ENCODE data around the gene NTN1. TPM values are rescaled to one million over a fixed set of nuclear protein-coding genes. Genes with fewer than 3 reads are reported as not detected.

NTN1 gene
- total RNA-seq, 1 donor from 2014 or later: 0.45 TPM

DNA sequence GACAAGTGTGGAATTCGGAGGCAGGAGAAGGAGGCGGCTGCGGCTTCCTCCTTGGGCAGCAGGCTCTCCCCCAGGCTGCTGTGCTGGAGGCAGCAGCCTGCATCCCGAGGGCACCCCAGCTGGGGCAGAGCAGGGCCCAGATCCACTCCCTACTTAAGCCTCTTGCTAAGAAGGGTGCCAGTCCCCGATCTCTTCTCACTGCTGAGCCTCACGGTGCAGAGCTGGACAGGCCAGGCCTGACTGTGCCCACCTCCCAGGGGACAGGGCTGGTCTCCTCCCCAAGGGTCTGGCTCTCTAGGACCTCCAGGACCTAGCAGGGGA is 210.8 kb downstream of the NTN1 start:
- H3F3A ChIP-seq (ENCODE audit: low read depth): no peaks in the 10 kb centered on the region
- H3K4me1 Mint-ChIP-seq: peaks cover 6% of the 10 kb centered on the region
- H3K79me2 ChIP-seq (ENCODE audit: low read depth): no peaks in the 10 kb centered on the region
- no peak overlapping the region for H3K4me3 ChIP-seq
- TF ChIP-seq, protein P1, sequence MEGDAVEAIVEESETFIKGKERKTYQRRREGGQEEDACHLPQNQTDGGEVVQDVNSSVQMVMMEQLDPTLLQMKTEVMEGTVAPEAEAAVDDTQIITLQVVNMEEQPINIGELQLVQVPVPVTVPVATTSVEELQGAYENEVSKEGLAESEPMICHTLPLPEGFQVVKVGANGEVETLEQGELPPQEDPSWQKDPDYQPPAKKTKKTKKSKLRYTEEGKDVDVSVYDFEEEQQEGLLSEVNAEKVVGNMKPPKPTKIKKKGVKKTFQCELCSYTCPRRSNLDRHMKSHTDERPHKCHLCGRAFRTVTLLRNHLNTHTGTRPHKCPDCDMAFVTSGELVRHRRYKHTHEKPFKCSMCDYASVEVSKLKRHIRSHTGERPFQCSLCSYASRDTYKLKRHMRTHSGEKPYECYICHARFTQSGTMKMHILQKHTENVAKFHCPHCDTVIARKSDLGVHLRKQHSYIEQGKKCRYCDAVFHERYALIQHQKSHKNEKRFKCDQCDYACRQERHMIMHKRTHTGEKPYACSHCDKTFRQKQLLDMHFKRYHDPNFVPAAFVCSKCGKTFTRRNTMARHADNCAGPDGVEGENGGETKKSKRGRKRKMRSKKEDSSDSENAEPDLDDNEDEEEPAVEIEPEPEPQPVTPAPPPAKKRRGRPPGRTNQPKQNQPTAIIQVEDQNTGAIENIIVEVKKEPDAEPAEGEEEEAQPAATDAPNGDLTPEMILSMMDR (IDR thresholded peaks at IDR 0.05): no peak
- TF ChIP-seq EZH2phosphoT487 (IDR thresholded peaks at IDR 0.05) (no peak), EZH2 (IDR thresholded peaks at IDR 0.05) (no peak)
- H3K9me3 Mint-ChIP-seq: no peaks in the 10 kb centered on the region
- H2AFZ ChIP-seq (replicated peaks): no peak overlapping the region
- H3K4me2 ChIP-seq: no peak overlapping the region
- DNase-seq (ENCODE audit: low spot score): no peak
- no peak overlapping the region for H3K27ac ChIP-seq
- peaks cover 2% of the 10 kb centered on the region for H3K27me3 ChIP-seq
- H3K4me3 Mint-ChIP-seq: no peak overlapping the region
- no peaks in the 10 kb centered on the region for H4K20me1 ChIP-seq (ENCODE audit: low read depth)
- H3K36me3 Mint-ChIP-seq: no peaks in the 10 kb centered on the region
- H3K36me3 ChIP-seq: no peaks in the 10 kb centered on the region
- no peaks in the 10 kb centered on the region for H3K9me3 ChIP-seq (ENCODE audit: low read depth)
- no peak overlapping the region for H3K27ac Mint-ChIP-seq
- no peaks in the 10 kb centered on the region for H3K4me1 ChIP-seq
- peaks cover 14% of the 10 kb centered on the region for H3K27me3 Mint-ChIP-seq (ENCODE audit: insufficient read depth, low read depth)
- no peak overlapping the region for H3K9ac ChIP-seq

DNA sequence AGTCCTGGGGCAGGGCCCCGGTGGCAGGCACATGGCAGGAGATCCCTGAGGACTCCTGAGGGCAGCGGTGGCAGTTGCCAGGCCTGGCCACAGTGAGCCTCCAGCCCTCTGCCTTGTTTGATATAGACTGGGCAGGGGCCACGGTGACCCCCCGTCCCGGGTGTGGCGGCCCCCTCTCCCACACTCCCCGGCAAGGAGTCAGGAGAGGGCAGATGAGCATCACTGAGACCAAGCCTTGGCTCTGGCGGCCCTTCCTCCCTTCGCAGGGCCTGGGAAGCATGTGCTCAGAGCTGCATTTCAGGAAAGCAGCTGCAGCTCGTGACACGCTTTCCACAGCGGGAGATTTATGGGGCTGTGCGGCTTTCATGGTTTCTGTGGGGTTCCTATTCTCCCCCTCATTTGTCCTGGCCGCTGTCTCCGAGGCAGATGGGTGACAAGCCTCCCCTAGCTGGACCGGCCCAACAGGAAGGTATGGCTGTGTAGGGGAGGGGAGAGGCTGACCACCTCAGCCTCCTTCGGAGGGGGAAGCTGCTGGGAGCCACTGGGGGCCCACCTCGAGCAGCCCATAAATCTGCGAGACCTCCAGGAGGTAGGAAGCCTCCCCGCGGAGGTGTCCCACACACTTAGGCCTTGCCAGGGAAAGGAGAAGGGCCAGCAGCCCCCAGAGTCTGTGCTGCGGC is 211.4 kb downstream of the NTN1 start:
- no peaks in the 10 kb centered on the region for H3K36me3 Mint-ChIP-seq
- Histone ChIP-seq H3K4me1 (peaks cover under 1% of the 10 kb centered on the region), H3K9ac (no peak overlapping the region), H3K79me2 (ENCODE audit: low read depth) (no peaks in the 10 kb centered on the region), H4K20me1 (ENCODE audit: low read depth) (peaks cover 5% of the 10 kb centered on the region), H3F3A (ENCODE audit: low read depth) (no peaks in the 10 kb centered on the region), H2AFZ (replicated peaks) (no peak overlapping the region), H3K27me3 (peaks cover 2% of the 10 kb centered on the region), H3K4me2 (no peak overlapping the region), H3K4me3 (no peak overlapping the region), H3K9me3 (ENCODE audit: low read depth) (no peaks in the 10 kb centered on the region), H3K27ac (no peak overlapping the region), H3K36me3 (no peaks in the 10 kb centered on the region)
- no peak overlapping the region for H3K27ac Mint-ChIP-seq
- peaks cover 12% of the 10 kb centered on the region for H3K4me1 Mint-ChIP-seq
- peaks cover 16% of the 10 kb centered on the region for H3K27me3 Mint-ChIP-seq (ENCODE audit: insufficient read depth, low read depth)
- TF ChIP-seq EZH2phosphoT487 (IDR thresholded peaks at IDR 0.05) (no peak), EZH2 (IDR thresholded peaks at IDR 0.05) (no peak)
- TF ChIP-seq, protein P1 (IDR thresholded peaks at IDR 0.05): no peak
- no peaks in the 10 kb centered on the region for H3K9me3 Mint-ChIP-seq
- H3K4me3 Mint-ChIP-seq: no peak overlapping the region
- DNase-seq (ENCODE audit: low spot score): no peak

DNA sequence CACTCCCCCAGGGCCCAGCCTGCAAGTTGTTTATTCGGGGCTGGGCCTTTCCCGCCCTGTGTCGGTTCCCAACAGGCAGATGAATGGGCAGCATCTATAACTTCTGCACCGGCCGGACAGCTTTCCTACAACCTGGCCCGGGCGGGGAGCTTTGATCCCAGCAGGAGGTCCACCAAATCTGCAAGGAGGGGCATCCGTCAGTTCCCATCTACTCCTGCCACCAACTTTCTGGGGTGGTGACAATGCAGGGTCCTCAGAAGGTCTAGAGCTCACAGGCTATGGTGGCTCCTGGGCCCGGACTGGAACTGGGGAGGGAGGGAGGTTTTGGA is 211.9 kb downstream of the NTN1 start:
- Histone ChIP-seq H3K9ac (no peak overlapping the region), H3K27me3 (peaks cover 7% of the 10 kb centered on the region), H3K4me1 (peaks cover 4% of the 10 kb centered on the region), H3K4me2 (no peak overlapping the region), H3K9me3 (ENCODE audit: low read depth) (no peaks in the 10 kb centered on the region), H2AFZ (replicated peaks) (no peak overlapping the region), H3K79me2 (ENCODE audit: low read depth) (no peaks in the 10 kb centered on the region), H3K4me3 (no peak overlapping the region), H4K20me1 (ENCODE audit: low read depth) (peaks cover 7% of the 10 kb centered on the region), H3K27ac (no peak overlapping the region), H3F3A (ENCODE audit: low read depth) (no peaks in the 10 kb centered on the region), H3K36me3 (no peaks in the 10 kb centered on the region)
- Mint-ChIP-seq H3K4me3 (no peak overlapping the region), H3K4me1 (peaks cover 17% of the 10 kb centered on the region), H3K27ac (no peak overlapping the region), H3K27me3 (ENCODE audit: insufficient read depth, low read depth) (peaks cover 16% of the 10 kb centered on the region), H3K36me3 (no peaks in the 10 kb centered on the region), H3K9me3 (no peaks in the 10 kb centered on the region)
- TF ChIP-seq, protein P1 (IDR thresholded peaks at IDR 0.05): no peak
- TF ChIP-seq EZH2 (IDR thresholded peaks at IDR 0.05) (no peak), EZH2phosphoT487 (IDR thresholded peaks at IDR 0.05) (no peak)
- DNase-seq (ENCODE audit: low spot score): no peak
